Activated T-helper 1 cell treated with anti-CD3 and anti-CD28 coated beads, Interleukin-12 subunit alpha, Interleukin-12 subunit beta, Interleukin-2, Interleukin-4 antibody, amounts not matched to agents 30 ng/mL and 10 ng/mL and 1 ng/mL, durations not matched to agents 14 hours and 24 hours and 36 hours (primary cell): ENCODE data around the gene PAMR1. TPM values are rescaled to one million over a fixed set of nuclear protein-coding genes. Genes with fewer than 3 reads are reported as not detected.

Source experiments
- DNase-seq: peaks from one replicate; pipeline ENCODE4 v3.0.0; 2021; ENCODE audit warnings: low spot score
- H3K27ac Mint-ChIP-seq: one replicate; pipeline ENCODE4 v1.8.0; 2021; ENCODE audit warnings: mild to moderate bottlenecking, mixed read lengths
- H3K27me3 Mint-ChIP-seq: one replicate; pipeline ENCODE4 v1.8.0; 2022; ENCODE audit warnings: mild to moderate bottlenecking, moderate library complexity, mixed read lengths; ENCODE audit not compliant: insufficient read depth
- H3K36me3 Mint-ChIP-seq: one replicate; pipeline ENCODE4 v1.8.0; 2021; ENCODE audit warnings: low read depth, mixed read lengths
- H3K4me1 Mint-ChIP-seq: one replicate; pipeline ENCODE4 v1.8.0; 2021; ENCODE audit warnings: low read depth, mixed read lengths
- H3K4me3 Mint-ChIP-seq: one replicate; pipeline ENCODE4 v1.8.0; 2021; ENCODE audit warnings: mild to moderate bottlenecking, moderate library complexity, mixed read lengths
- H3K9me3 Mint-ChIP-seq: one replicate; pipeline ENCODE4 v1.8.0; 2021; ENCODE audit warnings: mixed read lengths
- intact Hi-C: fragments of 100-400 bp; cut with micrococcal nuclease; formaldehyde crosslinking; loops from one replicate; pipeline ENCODE4 v1.15.1; 2024
- total RNA-seq: library from RNA; stranded (reverse); gene quantifications from 2 replicates; pipeline ENCODE4 v1.2.3, GENCODE V29; 2022

The PAMR1 gene
- total RNA-seq, 1 donor from 2014 or later = not detected

DNA sequence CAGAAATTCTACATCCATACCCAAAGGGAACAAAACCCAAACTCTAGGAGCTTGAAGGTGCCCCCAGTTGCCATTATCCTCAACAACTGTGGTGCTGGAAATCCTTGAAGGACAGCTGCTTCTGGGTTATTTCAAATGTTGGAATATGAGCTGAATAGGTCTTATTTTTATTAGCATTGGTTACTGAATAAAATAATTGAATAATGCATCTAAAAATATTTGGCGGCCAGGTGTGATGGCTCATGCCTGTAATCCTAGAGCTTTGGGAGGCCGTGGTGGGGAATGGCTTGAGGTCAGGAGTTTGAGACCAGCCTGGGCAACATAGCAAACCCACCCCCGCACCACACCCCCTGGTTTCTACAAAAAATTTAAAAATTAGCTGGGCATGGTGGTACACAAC lies 10.9 kb downstream of the PAMR1 start:
- no peak overlapping the region for H3K4me3 Mint-ChIP-seq
- intact Hi-C loops = no loop called here
- H3K9me3 Mint-ChIP-seq = no peaks in the 10 kb centered on the region
- DNase-seq = no peak
- no peaks in the 10 kb centered on the region for H3K4me1 Mint-ChIP-seq
- H3K27ac Mint-ChIP-seq = no peak overlapping the region
- H3K36me3 Mint-ChIP-seq = no peaks in the 10 kb centered on the region
- H3K27me3 Mint-ChIP-seq = peaks cover 2% of the 10 kb centered on the region

DNA sequence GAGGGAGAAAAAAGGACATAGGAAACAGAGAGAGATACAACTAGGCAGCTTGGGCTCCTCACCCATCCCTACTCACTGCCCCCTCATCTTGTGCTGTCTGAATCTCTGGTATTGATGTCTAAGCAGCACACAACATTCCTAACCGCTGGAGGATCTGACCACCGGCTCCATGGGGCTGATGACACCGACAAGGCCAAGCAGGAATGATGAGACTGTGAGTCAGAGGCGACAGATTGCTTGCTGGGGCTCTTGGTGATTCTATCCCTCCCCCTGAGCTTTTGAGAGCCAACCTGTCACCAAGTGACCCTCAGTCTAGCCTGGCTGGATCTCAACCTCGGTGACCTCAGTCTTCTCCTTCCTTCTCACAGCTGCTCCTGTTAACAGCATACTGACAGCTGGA lies 13.8 kb downstream of the PAMR1 start:
- no peak for DNase-seq
- intact Hi-C loops = no loop called here
- no peak overlapping the region for H3K4me3 Mint-ChIP-seq
- peaks cover 8% of the 10 kb centered on the region for H3K9me3 Mint-ChIP-seq
- no peaks in the 10 kb centered on the region for H3K4me1 Mint-ChIP-seq
- no peak overlapping the region for H3K27ac Mint-ChIP-seq
- no peaks in the 10 kb centered on the region for H3K36me3 Mint-ChIP-seq
- peaks cover 4% of the 10 kb centered on the region for H3K27me3 Mint-ChIP-seq

DNA sequence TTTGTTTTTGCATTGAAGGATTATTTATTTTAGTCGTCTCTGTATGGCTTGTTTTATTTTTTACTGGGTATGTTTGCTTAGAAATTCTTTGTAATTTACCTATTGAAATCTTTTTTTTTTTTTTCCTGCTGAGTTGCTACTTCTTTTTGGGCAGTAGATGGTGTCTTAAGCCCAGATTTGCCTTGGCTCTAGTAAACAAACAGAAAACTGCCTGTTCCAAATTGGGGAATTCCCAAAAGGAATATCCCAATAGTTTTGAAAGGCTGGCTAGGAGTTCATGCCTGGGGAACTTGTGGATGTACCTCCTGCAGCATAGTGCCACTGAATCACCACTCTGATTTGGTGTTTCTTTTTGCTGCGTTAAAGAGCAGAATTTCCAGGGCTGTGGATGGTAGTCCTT lies 17.7 kb downstream of the PAMR1 start:
- H3K36me3 Mint-ChIP-seq = no peaks in the 10 kb centered on the region
- H3K4me3 Mint-ChIP-seq = no peak overlapping the region
- intact Hi-C loops = no loop called here
- peaks cover 18% of the 10 kb centered on the region for H3K9me3 Mint-ChIP-seq
- DNase-seq = no peak
- peaks cover 8% of the 10 kb centered on the region for H3K27me3 Mint-ChIP-seq
- H3K4me1 Mint-ChIP-seq = no peaks in the 10 kb centered on the region
- H3K27ac Mint-ChIP-seq = no peak overlapping the region

DNA sequence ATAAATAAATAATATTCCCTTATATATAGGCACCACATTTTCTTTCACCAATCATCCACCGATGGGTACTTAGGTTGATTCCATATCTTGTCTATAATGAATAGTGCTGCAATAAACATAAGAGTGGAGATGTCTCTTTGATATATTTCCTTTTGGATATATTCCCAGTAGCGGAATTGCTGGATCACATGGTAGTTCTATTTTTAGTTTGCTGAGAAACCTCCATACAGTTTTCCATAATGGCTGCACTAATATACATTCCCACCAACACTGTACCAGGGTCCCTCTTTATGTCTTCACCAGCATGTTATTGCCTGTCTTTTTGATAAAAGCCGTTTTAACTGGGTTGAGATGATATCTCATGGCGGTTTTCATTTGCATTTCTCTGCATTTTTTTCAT lies 23.6 kb downstream of the PAMR1 start:
- DNase-seq = no peak

DNA sequence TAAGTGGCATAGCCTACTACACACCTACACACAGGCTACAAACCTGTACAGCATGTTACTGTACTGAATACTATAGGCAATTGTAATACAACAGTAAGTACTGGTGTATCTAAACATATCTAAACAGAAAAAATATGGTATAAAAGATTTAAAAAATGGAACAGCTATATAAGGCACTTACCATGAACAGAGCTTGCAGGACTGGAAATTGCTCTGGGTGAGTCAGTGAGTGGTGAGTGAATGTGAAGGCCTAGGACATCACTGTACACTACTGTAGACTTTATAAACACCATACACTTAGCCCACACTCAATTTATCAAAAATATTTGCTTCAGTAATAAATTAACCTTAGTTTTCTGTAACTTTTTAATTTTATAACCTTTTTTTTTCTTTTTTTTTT lies 24.7 kb downstream of the PAMR1 start:
- Mint-ChIP-seq H3K27me3 (peaks cover 9% of the 10 kb centered on the region), H3K4me3 (no peak overlapping the region), H3K36me3 (no peaks in the 10 kb centered on the region), H3K27ac (no peak overlapping the region), H3K4me1 (no peaks in the 10 kb centered on the region), H3K9me3 (peaks cover 5% of the 10 kb centered on the region)
- intact Hi-C loops = no loop called here
- no peak for DNase-seq

More for the DNA sequence above, 23.6 kb downstream of the PAMR1 start:
- H3K27ac Mint-ChIP-seq = no peak overlapping the region
- peaks cover 9% of the 10 kb centered on the region for H3K27me3 Mint-ChIP-seq
- peaks cover 10% of the 10 kb centered on the region for H3K9me3 Mint-ChIP-seq
- H3K4me3 Mint-ChIP-seq = no peak overlapping the region
- intact Hi-C loops = no loop called here
- no peaks in the 10 kb centered on the region for H3K36me3 Mint-ChIP-seq
- no peaks in the 10 kb centered on the region for H3K4me1 Mint-ChIP-seq

DNA sequence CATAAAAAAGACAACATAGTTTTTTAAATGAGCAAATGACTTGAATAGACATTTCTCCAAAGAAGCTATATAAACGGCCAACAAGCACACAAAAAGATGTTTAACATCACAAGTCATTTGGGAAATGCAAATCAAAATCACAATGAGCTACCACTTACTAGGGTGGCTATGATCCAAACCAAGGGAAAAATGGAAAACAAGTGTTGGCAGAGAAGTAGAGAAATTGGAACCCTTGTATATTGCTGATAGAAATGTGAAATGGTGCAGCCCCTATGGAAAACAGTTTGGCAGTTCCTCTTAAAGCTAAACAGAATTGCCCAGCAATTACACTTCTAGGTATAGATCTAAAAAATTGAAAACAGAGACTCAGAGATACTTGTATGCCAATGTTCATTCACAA lies 29.0 kb downstream of the PAMR1 start:
- intact Hi-C loops = no loop called here
- no peaks in the 10 kb centered on the region for H3K36me3 Mint-ChIP-seq
- no peak overlapping the region for H3K27ac Mint-ChIP-seq
- H3K9me3 Mint-ChIP-seq = no peaks in the 10 kb centered on the region
- no peak overlapping the region for H3K4me3 Mint-ChIP-seq
- no peak for DNase-seq
- peaks cover 12% of the 10 kb centered on the region for H3K27me3 Mint-ChIP-seq
- H3K4me1 Mint-ChIP-seq = no peaks in the 10 kb centered on the region

DNA sequence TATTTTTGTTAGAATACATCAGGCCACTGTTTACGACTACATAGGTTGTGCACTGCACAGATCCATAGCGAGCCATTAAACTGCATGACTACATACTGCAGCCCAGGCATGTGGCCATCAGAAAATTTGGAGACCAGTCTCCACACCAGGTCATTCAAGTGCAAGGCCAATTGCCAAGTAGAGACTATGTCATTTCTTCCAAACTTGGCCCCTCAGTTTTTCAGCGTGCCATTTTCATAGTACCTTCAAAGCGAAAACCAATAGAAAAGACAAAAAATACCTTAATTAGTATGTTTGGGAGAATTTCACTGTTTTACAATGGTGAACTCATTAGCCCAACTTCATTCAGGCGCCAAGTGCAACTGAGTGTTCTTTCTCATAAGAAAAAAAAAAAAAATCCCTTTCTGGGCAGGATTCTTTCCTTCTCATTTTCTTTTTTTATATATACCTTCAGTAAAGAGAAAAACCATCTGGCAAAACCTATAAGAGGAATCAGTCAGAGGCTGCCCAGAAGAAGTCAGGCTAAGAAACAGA lies 30.4 kb downstream of the PAMR1 start:
- Mint-ChIP-seq H3K4me3 (no peak overlapping the region), H3K36me3 (no peaks in the 10 kb centered on the region), H3K4me1 (no peaks in the 10 kb centered on the region), H3K27me3 (peaks cover 12% of the 10 kb centered on the region), H3K9me3 (no peaks in the 10 kb centered on the region), H3K27ac (no peak overlapping the region)
- no peak for DNase-seq
- intact Hi-C loops = no loop called here

DNA sequence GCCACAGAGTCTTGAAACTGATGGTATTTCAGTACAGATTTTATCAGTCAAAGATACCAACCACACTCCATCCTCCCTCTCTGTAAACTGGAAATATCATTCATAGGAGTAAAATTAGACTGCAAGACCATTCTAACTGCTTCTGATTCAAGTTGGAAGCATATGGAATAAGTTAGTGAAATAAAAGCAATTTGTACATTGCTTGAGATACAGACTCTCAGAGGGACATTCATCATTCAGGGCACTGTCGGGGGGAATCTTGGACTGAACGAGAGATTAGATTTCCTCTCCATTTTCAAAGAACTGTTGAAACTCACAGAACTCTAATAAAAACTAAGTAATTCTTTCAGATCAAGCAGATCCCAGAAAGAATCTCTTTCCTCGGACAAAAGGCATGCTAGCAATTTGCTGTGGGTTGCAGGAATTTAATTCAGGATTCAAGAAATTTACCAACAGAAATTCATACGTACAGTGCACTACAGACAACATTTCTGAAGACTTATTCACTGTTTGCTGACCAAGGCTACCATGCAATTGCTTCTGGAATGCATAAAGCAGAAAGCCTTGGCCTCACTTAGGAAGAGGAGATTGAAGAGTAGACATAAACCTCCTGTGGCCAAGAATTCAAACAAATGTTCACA lies 34.1 kb downstream of the PAMR1 start:
- intact Hi-C loops = no loop called here

DNA sequence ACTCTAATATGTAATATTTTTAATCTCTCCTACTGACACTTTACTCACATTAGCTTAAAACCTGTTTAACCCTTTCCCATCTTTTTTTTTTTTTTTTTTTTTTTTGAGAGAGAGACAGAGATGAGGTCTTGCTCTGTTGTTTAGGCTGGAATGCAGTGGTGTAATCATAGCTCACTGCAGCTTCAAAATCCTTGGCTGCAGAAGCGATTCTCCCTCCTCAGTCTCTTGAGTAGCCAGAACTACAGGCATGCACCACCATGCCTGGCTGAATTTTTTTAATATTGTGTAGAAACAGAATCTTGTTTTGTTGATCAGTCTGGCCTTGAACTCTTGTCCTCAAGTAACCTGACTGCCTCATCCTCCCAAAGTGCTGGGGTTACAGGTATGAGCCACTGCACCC lies 37.3 kb downstream of the PAMR1 start:
- H3K9me3 Mint-ChIP-seq = peaks cover 1% of the 10 kb centered on the region
- peaks cover 23% of the 10 kb centered on the region for H3K27me3 Mint-ChIP-seq
- no peaks in the 10 kb centered on the region for H3K4me1 Mint-ChIP-seq
- intact Hi-C loops = loop anchor here (5.0 to 10.0 kb wide), 2 partner anchors 493 to 779 kb away; no protein-coding TSS in a partner anchor
- H3K27ac Mint-ChIP-seq = no peak overlapping the region
- no peak overlapping the region for H3K4me3 Mint-ChIP-seq
- DNase-seq = no peak
- no peaks in the 10 kb centered on the region for H3K36me3 Mint-ChIP-seq

More for the DNA sequence above, 34.1 kb downstream of the PAMR1 start:
- peaks cover 11% of the 10 kb centered on the region for H3K27me3 Mint-ChIP-seq
- no peak for DNase-seq
- no peaks in the 10 kb centered on the region for H3K36me3 Mint-ChIP-seq
- H3K9me3 Mint-ChIP-seq = no peaks in the 10 kb centered on the region
- no peak overlapping the region for H3K4me3 Mint-ChIP-seq
- H3K27ac Mint-ChIP-seq = no peak overlapping the region
- no peaks in the 10 kb centered on the region for H3K4me1 Mint-ChIP-seq

DNA sequence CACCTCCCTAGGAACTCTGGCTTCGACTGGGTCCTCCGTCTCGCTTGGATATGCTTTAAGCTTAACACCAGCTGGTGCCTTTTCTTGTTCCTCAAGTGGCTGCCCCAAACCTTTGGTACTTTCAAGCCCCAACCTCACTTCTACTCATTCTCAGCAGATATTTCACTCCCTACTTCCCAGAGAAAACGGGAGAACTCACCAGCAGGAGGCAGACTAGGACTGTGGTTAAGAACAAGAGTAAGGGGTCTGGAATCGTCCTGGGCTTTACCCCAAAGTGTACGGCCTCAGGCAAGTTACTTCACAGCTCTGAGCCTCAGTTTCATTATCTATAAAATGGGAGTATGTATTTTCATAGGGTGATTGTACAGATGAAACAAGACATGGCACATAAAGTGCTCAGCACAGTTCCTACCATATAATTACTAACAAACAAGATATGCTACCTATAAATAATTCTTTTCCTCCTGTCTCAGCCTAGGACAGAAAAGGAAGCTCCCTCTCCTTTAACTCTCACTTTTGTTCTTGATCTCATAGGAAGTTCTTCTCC lies 37.8 kb downstream of the PAMR1 start:
- DNase-seq = no peak
- intact Hi-C loops = loop anchor here (5.0 to 10.0 kb wide), 2 partner anchors 493 to 780 kb away; no protein-coding TSS in a partner anchor
- no peaks in the 10 kb centered on the region for H3K36me3 Mint-ChIP-seq
- no peak overlapping the region for H3K27ac Mint-ChIP-seq
- no peaks in the 10 kb centered on the region for H3K4me1 Mint-ChIP-seq
- H3K9me3 Mint-ChIP-seq = peaks cover 6% of the 10 kb centered on the region
- H3K27me3 Mint-ChIP-seq = peaks cover 23% of the 10 kb centered on the region
- no peak overlapping the region for H3K4me3 Mint-ChIP-seq

DNA sequence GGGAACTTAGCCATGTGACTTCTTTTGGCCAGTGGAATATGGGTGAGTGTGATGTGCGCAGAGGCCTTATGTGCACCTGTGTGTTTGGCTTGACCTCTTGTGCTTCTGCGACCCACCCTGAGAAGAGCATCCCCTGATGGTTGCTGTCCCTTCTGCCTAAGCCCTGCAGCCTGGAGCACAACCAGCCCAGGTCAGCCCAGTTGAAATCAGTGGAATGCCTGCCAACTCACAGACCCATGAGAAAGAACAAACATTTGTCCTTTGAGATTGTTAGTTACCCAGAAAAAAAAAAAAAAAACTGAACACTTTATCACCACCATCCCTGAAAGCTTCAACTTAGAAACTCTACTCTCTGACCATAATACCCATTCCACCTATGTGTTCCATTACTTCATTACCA lies 38.5 kb downstream of the PAMR1 start:
- H3K27me3 Mint-ChIP-seq = peaks cover 21% of the 10 kb centered on the region
- peaks cover 12% of the 10 kb centered on the region for H3K9me3 Mint-ChIP-seq
- no peak overlapping the region for H3K4me3 Mint-ChIP-seq
- H3K4me1 Mint-ChIP-seq = no peaks in the 10 kb centered on the region
- intact Hi-C loops = loop anchor here (5.0 to 10.0 kb wide), 2 partner anchors 492 to 780 kb away; no protein-coding TSS in a partner anchor
- H3K36me3 Mint-ChIP-seq = no peaks in the 10 kb centered on the region
- H3K27ac Mint-ChIP-seq = no peak overlapping the region
- no peak for DNase-seq

DNA sequence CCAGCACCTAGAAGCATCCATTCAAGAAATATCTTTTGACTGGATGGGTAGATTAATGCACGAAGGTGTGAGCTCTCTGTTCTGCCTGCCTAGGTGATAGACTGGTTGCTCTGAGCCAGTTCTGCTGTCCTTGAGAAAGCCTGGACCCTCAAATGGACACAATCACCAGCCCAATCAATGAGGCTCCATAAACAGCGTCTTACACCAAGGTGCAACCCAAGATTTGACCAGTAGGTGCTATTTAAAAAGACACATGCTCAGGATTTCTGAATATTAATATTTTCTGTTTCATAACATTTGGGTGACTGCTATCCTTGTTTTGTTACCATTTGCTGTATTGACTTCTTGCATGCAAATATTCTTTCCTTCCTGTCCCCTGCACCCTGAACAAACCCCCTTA lies 39.0 kb downstream of the PAMR1 start:
- no peaks in the 10 kb centered on the region for H3K4me1 Mint-ChIP-seq
- H3K36me3 Mint-ChIP-seq = no peaks in the 10 kb centered on the region
- intact Hi-C loops = loop anchor here (5.0 to 10.0 kb wide), 2 partner anchors 492 to 781 kb away; no protein-coding TSS in a partner anchor
- no peak overlapping the region for H3K27ac Mint-ChIP-seq
- no peak overlapping the region for H3K4me3 Mint-ChIP-seq
- peaks cover 12% of the 10 kb centered on the region for H3K9me3 Mint-ChIP-seq
- H3K27me3 Mint-ChIP-seq = peaks cover 20% of the 10 kb centered on the region
- no peak for DNase-seq

DNA sequence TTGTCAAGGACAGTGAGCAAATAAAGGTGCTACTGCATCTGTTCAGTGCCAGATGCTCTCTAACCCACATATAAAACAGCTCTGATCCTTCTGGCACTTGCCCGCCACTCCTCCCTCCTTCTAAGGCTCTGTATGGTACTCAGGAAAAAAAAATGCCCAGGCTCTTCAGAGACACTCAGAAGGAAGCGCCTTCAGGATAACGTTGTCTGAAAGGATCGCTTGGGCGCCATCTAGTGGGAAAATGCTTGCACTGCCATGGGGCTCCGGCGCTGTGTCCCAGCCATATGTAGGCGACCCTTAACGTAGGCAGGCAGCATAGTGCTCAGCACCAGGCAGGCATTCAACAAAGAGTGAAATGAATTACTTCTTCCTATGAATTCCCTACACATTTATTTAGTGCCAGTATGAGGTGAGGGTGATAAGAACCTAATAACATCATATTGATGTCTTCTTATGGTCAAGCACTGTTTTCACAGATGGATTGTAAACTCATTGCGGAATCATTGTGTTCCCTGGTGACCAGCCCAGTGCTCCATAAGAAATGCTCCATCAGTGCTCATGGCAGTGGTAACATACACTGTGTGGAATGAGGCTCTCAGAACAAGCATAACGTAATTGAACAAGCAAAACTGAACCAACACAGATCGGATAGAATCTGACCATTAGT lies 39.6 kb downstream of the PAMR1 start:
- Mint-ChIP-seq H3K4me3 (no peak overlapping the region), H3K27me3 (peaks cover 20% of the 10 kb centered on the region), H3K4me1 (no peaks in the 10 kb centered on the region), H3K9me3 (peaks cover 12% of the 10 kb centered on the region), H3K36me3 (no peaks in the 10 kb centered on the region), H3K27ac (no peak overlapping the region)
- intact Hi-C loops = loop anchor here (1.0 to 10.0 kb wide), 3 partner anchors 491 to 899 kb away; no protein-coding TSS in a partner anchor
- peak; percentile 34 for DNase-seq
